ENCODE results near the gene AP3S2. TPM values are rescaled to one million over a fixed set of nuclear protein-coding genes. Genes with fewer than 3 reads are reported as not detected.

AP3S2 gene
- total RNA-seq, 4 donors from 2014 or later, result 20.9 to 90.0 (median 72.6) TPM

GRCh38 chr15:89809787-89810148, 84.0 kb downstream of the AP3S2 start:
- no peaks in the 10 kb centered on the region for H3K9me3 ChIP-seq
- TF ChIP-seq POLR2AphosphoS5 (IDR thresholded peaks at IDR 0.05), result no peak
- no peak for TF ChIP-seq POLR2A (IDR thresholded peaks at IDR 0.05)
- TF ChIP-seq EP300 (IDR thresholded peaks at IDR 0.05; ENCODE audit: low read depth), result no peak
- no peak for TF ChIP-seq CTCF (IDR thresholded peaks at IDR 0.05)
- DNase-seq, result no peak
- H3K36me3 ChIP-seq, result no peaks in the 10 kb centered on the region
- H3K4me1 ChIP-seq, result peaks cover 8 to 35% (median 26%) of the 10 kb centered on the region in 4 donors
- in situ Hi-C loops (cut with MboI; ENCODE audit: low pct_ligation_motif_present in 1 of 4, low pct_unique_long_range_greater_than_20kb in 1 of 4, low sequenced_read_pairs in 3 of 4) (no loop called here), intact Hi-C loops (cut with DNase I; ENCODE audit: low total_unique reads) (no loop called here)
- H3K27me3 ChIP-seq, result peaks cover 11% of the 10 kb centered on the region
- no peak overlapping the region for H3K27ac ChIP-seq
- H3K4me3 ChIP-seq, result no peak overlapping the region
- WGBS, 2 donors (ENCODE audit: low coverage in 1 of 2), result 96 to 100% methylated on average over 1 to 5 of the region's 5 CpGs

GRCh38 chr15:89809093-89809786, 84.6 kb downstream of the AP3S2 start:
- Histone ChIP-seq H3K4me1 (peaks cover 3 to 30% (median 21%) of the 10 kb centered on the region in 4 donors), H3K27ac (no peak overlapping the region), H3K36me3 (no peaks in the 10 kb centered on the region), H3K4me3 (no peak overlapping the region), H3K27me3 (peaks cover 6% of the 10 kb centered on the region), H3K9me3 (no peaks in the 10 kb centered on the region)
- intact Hi-C loops (cut with DNase I; ENCODE audit: low total_unique reads) (no loop called here), in situ Hi-C loops (cut with MboI; ENCODE audit: low pct_ligation_motif_present in 1 of 4, low pct_unique_long_range_greater_than_20kb in 1 of 4, low sequenced_read_pairs in 3 of 4) (no loop called here)
- TF ChIP-seq POLR2A (IDR thresholded peaks at IDR 0.05) (no peak), EP300 (IDR thresholded peaks at IDR 0.05; ENCODE audit: low read depth) (no peak), POLR2AphosphoS5 (IDR thresholded peaks at IDR 0.05) (no peak), CTCF (IDR thresholded peaks at IDR 0.05) (no peak)
- DNase-seq, result no peak
- WGBS, 2 donors (ENCODE audit: low coverage in 1 of 2), result 67% methylated on average over 6 of the region's 8 CpGs; no CpG with 5 or more reads in 1 of the 2 donors

- intact Hi-C loops (cut with DNase I; ENCODE audit: low total_unique reads), result no loop called here
- H3K27me3 ChIP-seq, result no peaks in the 10 kb centered on the region
- H3K27ac ChIP-seq, result no peak overlapping the region
These were observed 85.5 kb downstream of the AP3S2 start for GRCh38 chr15:89808160-89808870.

More at GRCh38 chr15:89808160-89808870, 85.5 kb downstream of the AP3S2 start:
- no peaks in the 10 kb centered on the region for H3K9me3 ChIP-seq
- 88 to 100% methylated on average over 1 to 10 of the region's 10 CpGs for WGBS, 2 donors (ENCODE audit: low coverage in 1 of 2)
- no peak overlapping the region for H3K4me3 ChIP-seq
- peaks cover 3 to 25% (median 18%) of the 10 kb centered on the region in 4 donors for H3K4me1 ChIP-seq
- in situ Hi-C loops (cut with MboI; ENCODE audit: low pct_ligation_motif_present in 1 of 4, low pct_unique_long_range_greater_than_20kb in 1 of 4, low sequenced_read_pairs in 3 of 4), result no loop called here
- no peaks in the 10 kb centered on the region for H3K36me3 ChIP-seq
- DNase-seq, result no peak
- TF ChIP-seq CTCF (IDR thresholded peaks at IDR 0.05) (no peak), EP300 (IDR thresholded peaks at IDR 0.05; ENCODE audit: low read depth) (no peak), POLR2A (IDR thresholded peaks at IDR 0.05) (no peak), POLR2AphosphoS5 (IDR thresholded peaks at IDR 0.05) (no peak)

Measured in transverse colon (tissue), 4 donors.